ENCODE measurements around the gene JUP. TPM values are rescaled to one million over a fixed set of nuclear protein-coding genes. Genes with fewer than 3 reads are reported as not detected.
A peak's percentile ranks its signal among the peaks of the same experiment; 100 is the strongest.

Gene JUP
- total and polyA plus RNA-seq, 10 of the 15 experiments (the other 5 are each of a cell fraction or from before 2014, with no cell fraction given): 1.5 to 36.3 (median 11.6) TPM

DNA sequence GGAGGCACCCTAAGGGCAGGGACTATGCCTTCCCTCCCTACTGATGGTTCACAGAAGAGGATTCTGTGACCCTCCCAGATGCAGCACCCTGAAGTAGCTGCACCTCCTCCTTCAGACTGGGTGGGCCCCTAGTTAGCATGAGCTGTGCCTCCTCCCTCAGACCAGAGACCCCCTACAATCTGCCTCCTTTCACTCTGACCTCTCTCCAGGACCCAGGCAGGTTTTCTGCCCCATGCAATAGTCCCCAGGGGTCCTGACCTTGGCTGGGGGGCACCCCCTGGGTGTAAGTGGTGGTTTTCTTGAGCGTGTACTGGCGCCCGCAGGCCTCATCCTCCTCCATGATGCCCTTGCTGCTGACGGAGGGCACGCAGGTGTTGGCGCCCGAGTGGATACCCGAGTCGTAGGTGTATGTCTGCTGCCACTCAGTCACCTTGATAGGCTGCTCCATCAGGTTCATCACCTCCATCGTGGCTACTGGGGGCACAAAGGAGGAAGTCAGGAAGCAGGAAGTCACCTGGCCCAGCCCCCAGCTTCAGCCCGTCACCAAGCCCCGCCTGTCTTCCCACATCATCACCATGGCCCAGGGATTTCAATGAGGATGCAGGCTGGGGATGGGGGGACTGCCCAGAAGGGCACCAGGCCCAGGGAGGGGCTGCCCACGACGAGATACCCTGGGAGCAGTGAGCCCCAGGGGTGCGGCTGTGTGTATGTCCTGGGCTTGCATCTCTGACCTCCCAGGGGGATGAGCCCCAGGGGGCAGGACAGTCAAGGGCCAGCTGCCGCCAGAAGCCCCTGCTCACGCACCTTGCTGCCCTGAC, 14.9 kb downstream of the JUP start (continued):
- TF ChIP-seq, protein P1, sequence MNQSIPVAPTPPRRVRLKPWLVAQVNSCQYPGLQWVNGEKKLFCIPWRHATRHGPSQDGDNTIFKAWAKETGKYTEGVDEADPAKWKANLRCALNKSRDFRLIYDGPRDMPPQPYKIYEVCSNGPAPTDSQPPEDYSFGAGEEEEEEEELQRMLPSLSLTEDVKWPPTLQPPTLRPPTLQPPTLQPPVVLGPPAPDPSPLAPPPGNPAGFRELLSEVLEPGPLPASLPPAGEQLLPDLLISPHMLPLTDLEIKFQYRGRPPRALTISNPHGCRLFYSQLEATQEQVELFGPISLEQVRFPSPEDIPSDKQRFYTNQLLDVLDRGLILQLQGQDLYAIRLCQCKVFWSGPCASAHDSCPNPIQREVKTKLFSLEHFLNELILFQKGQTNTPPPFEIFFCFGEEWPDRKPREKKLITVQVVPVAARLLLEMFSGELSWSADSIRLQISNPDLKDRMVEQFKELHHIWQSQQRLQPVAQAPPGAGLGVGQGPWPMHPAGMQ (IDR thresholded peaks at IDR 0.05; ENCODE audit: borderline replicate concordance): no peak
- TF ChIP-seq SRF (IDR thresholded peaks at IDR 0.05; ENCODE audit: low read depth in 2 of 2, low read length in 2 of 2) (no peak), KAT2A (conservative IDR thresholded peaks at IDR 0.05; ENCODE audit: control insufficient read depth, low read depth, low read length) (no peak), NFXL1 (IDR thresholded peaks at IDR 0.05; ENCODE audit: borderline replicate concordance) (no peak), FOXM1 (IDR thresholded peaks at IDR 0.05; ENCODE audit: low read depth, low read length) (no peak), SREBF1 (IDR thresholded peaks at IDR 0.05; ENCODE audit: low read length) (no peak), GATAD2B (conservative IDR thresholded peaks at IDR 0.05; ENCODE audit: low read depth) (peak; percentile 67), MEF2A (IDR thresholded peaks at IDR 0.05; ENCODE audit: insufficient read depth, low read depth, low read length) (no peak), YBX1 (IDR thresholded peaks at IDR 0.05) (no peak), IKZF1 (conservative IDR thresholded peaks at IDR 0.05) (0 out of 2 replicates have a peak, but pooled peaks have one; percentile 19), CREM (IDR thresholded peaks at IDR 0.05; ENCODE audit: low read depth) (no peak), NR2C2 (IDR thresholded peaks at IDR 0.05; ENCODE audit: borderline replicate concordance, control insufficient read depth, insufficient read length, low read depth) (no peak), EZH2 (IDR thresholded peaks at IDR 0.05; ENCODE audit: borderline replicate concordance, control insufficient read depth, low read depth, low read length) (no peak), ZZZ3 (IDR thresholded peaks at IDR 0.05; ENCODE audit: control insufficient read depth, insufficient read length, low read depth) (no peak), CBFB (IDR thresholded peaks at IDR 0.05; ENCODE audit: low read depth) (no peak)
- TF ChIP-seq, protein P2, sequence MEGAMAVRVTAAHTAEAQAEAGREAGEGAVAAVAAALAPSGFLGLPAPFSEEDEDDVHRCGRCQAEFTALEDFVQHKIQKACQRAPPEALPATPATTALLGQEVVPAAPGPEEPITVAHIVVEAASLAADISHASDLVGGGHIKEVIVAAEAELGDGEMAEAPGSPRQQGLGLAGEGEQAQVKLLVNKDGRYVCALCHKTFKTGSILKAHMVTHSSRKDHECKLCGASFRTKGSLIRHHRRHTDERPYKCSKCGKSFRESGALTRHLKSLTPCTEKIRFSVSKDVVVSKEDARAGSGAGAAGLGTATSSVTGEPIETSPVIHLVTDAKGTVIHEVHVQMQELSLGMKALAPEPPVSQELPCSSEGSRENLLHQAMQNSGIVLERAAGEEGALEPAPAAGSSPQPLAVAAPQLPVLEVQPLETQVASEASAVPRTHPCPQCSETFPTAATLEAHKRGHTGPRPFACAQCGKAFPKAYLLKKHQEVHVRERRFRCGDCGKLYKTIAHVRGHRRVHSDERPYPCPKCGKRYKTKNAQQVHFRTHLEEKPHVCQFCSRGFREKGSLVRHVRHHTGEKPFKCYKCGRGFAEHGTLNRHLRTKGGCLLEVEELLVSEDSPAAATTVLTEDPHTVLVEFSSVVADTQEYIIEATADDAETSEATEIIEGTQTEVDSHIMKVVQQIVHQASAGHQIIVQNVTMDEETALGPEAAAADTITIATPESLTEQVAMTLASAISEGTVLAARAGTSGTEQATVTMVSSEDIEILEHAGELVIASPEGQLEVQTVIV (IDR thresholded peaks at IDR 0.05; ENCODE audit: borderline replicate concordance, partially characterized antibody): peak; percentile 45
- TF ChIP-seq, protein P3, sequence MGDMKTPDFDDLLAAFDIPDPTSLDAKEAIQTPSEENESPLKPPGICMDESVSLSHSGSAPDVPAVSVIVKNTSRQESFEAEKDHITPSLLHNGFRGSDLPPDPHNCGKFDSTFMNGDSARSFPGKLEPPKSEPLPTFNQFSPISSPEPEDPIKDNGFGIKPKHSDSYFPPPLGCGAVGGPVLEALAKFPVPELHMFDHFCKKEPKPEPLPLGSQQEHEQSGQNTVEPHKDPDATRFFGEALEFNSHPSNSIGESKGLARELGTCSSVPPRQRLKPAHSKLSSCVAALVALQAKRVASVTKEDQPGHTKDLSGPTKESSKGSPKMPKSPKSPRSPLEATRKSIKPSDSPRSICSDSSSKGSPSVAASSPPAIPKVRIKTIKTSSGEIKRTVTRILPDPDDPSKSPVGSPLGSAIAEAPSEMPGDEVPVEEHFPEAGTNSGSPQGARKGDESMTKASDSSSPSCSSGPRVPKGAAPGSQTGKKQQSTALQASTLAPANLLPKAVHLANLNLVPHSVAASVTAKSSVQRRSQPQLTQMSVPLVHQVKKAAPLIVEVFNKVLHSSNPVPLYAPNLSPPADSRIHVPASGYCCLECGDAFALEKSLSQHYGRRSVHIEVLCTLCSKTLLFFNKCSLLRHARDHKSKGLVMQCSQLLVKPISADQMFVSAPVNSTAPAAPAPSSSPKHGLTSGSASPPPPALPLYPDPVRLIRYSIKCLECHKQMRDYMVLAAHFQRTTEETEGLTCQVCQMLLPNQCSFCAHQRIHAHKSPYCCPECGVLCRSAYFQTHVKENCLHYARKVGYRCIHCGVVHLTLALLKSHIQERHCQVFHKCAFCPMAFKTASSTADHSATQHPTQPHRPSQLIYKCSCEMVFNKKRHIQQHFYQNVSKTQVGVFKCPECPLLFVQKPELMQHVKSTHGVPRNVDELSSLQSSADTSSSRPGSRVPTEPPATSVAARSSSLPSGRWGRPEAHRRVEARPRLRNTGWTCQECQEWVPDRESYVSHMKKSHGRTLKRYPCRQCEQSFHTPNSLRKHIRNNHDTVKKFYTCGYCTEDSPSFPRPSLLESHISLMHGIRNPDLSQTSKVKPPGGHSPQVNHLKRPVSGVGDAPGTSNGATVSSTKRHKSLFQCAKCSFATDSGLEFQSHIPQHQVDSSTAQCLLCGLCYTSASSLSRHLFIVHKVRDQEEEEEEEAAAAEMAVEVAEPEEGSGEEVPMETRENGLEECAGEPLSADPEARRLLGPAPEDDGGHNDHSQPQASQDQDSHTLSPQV (IDR thresholded peaks at IDR 0.05): no peak
- TF ChIP-seq, protein P4, sequence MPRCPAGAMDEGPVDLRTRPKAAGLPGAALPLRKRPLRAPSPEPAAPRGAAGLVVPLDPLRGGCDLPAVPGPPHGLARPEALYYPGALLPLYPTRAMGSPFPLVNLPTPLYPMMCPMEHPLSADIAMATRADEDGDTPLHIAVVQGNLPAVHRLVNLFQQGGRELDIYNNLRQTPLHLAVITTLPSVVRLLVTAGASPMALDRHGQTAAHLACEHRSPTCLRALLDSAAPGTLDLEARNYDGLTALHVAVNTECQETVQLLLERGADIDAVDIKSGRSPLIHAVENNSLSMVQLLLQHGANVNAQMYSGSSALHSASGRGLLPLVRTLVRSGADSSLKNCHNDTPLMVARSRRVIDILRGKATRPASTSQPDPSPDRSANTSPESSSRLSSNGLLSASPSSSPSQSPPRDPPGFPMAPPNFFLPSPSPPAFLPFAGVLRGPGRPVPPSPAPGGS (IDR thresholded peaks at IDR 0.05; ENCODE audit: borderline replicate concordance, insufficient read depth, low read depth, low read length, poor library complexity, severe bottlenecking): no peak
- TF ChIP-seq, protein P5, sequence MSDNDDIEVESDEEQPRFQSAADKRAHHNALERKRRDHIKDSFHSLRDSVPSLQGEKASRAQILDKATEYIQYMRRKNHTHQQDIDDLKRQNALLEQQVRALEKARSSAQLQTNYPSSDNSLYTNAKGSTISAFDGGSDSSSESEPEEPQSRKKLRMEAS (IDR thresholded peaks at IDR 0.05; ENCODE audit: low read depth, low read length): no peak

Data from GM12878 (cell line).